Activated CD4-positive, alpha-beta memory T cell treated with anti-CD3 and anti-CD28 coated beads, Interleukin-2, amount 10 ng/mL, durations not matched to agents 7 days and 5 days (primary cell): ENCODE measurements around the gene RPN2. TPM values are rescaled to one million over a fixed set of nuclear protein-coding genes. Genes with fewer than 3 reads are reported as not detected.

ENCODE experiments used
- CTCF ChIA-PET: fragments of 350-600 bp; sonication (Branson Sonifier 250); formaldehyde crosslinking; loops from one replicate; lab custom pipeline; 2021; ENCODE audit warnings: antibody characterized with exemption, inconsistent platforms; lab: Charles Lee
- POLR2A ChIA-PET: fragments of 350-600 bp; sonication (Branson Sonifier 250); formaldehyde crosslinking; loops from one replicate; lab custom pipeline; 2021; ENCODE audit warnings: antibody characterized with exemption; lab: Charles Lee
- DNase-seq: peaks from one replicate; pipeline ENCODE4 v3.0.0-alpha.2; 2020
- H3K27ac Mint-ChIP-seq: one replicate; pipeline ENCODE4 v1.8.0; 2021; ENCODE audit warnings: mild to moderate bottlenecking, mixed read lengths
- H3K27me3 Mint-ChIP-seq: one replicate; pipeline ENCODE4 v1.8.0; 2021; ENCODE audit warnings: mixed read lengths
- H3K36me3 Mint-ChIP-seq: one replicate; pipeline ENCODE4 v1.8.0; 2021; ENCODE audit warnings: low read depth, mixed read lengths
- H3K4me1 Mint-ChIP-seq: one replicate; pipeline ENCODE4 v1.8.0; 2021; ENCODE audit warnings: mixed read lengths
- H3K4me3 Mint-ChIP-seq: one replicate; pipeline ENCODE4 v1.8.0; 2021; ENCODE audit warnings: mild to moderate bottlenecking, mixed read lengths
- H3K9me3 Mint-ChIP-seq: one replicate; pipeline ENCODE4 v1.8.0; 2021; ENCODE audit warnings: mixed read lengths
- total RNA-seq, 2 experiments: library from RNA; stranded (reverse); gene quantifications; one replicate each; pipeline ENCODE4 v1.2.3, GENCODE V29; 2021

Gene RPN2
- total RNA-seq, 2 experiments from 2014 or later, result 168 to 179 TPM

- POLR2A ChIA-PET, result interaction anchor here (0.6 kb wide), 1 partner anchor 471 kb away, joined by 3 read pairs; no protein-coding TSS in a partner anchor
- Mint-ChIP-seq H3K4me1 (peaks cover 1% of the 10 kb centered on the region), H3K36me3 (peaks cover 76% of the 10 kb centered on the region), H3K9me3 (no peaks in the 10 kb centered on the region), H3K27ac (no peak overlapping the region), H3K4me3 (no peak overlapping the region), H3K27me3 (no peaks in the 10 kb centered on the region)
- CTCF ChIA-PET, result interaction anchor here (1.0 to 1.1 kb wide), 2 partner anchors 28 to 160 kb away, joined by 3 to 4 read pairs; no protein-coding TSS in a partner anchor
- no peak for DNase-seq
Measured at GRCh38 chr20:37225146-37225545, 46.0 kb downstream of the RPN2 start.

- POLR2A ChIA-PET, result no interaction called here
- peaks cover 87% of the 10 kb centered on the region for H3K36me3 Mint-ChIP-seq
- H3K4me3 Mint-ChIP-seq, result no peak overlapping the region
- H3K27ac Mint-ChIP-seq, result no peak overlapping the region
- H3K27me3 Mint-ChIP-seq, result no peaks in the 10 kb centered on the region
- CTCF ChIA-PET, result interaction anchor here (1.4 to 1.8 kb wide), 2 partner anchors 13 to 31 kb away, joined by 3 to 4 read pairs; no protein-coding TSS in a partner anchor
- peaks cover 1% of the 10 kb centered on the region for H3K4me1 Mint-ChIP-seq
- no peak for DNase-seq
- H3K9me3 Mint-ChIP-seq, result no peaks in the 10 kb centered on the region
Measured at GRCh38 chr20:37226889-37227288, 47.8 kb downstream of the RPN2 start.

GRCh38 chr20:37228082-37228481 lies 49.0 kb downstream of the RPN2 start:
- H3K36me3 Mint-ChIP-seq, result peaks cover 88% of the 10 kb centered on the region
- H3K4me1 Mint-ChIP-seq, result no peaks in the 10 kb centered on the region
- H3K27me3 Mint-ChIP-seq, result no peaks in the 10 kb centered on the region
- ChIA-PET CTCF (interaction anchor here (1.4 to 1.8 kb wide), 2 partner anchors 14 to 32 kb away, joined by 3 to 4 read pairs; no protein-coding TSS in a partner anchor), POLR2A (no interaction called here)
- no peak overlapping the region for H3K4me3 Mint-ChIP-seq
- no peak for DNase-seq
- no peaks in the 10 kb centered on the region for H3K9me3 Mint-ChIP-seq
- no peak overlapping the region for H3K27ac Mint-ChIP-seq

GRCh38 chr20:37228656-37229055 lies 49.5 kb downstream of the RPN2 start:
- no peaks in the 10 kb centered on the region for H3K4me1 Mint-ChIP-seq
- no peak overlapping the region for H3K4me3 Mint-ChIP-seq
- POLR2A ChIA-PET, result no interaction called here
- no peak for DNase-seq
- no peaks in the 10 kb centered on the region for H3K9me3 Mint-ChIP-seq
- H3K27me3 Mint-ChIP-seq, result no peaks in the 10 kb centered on the region
- H3K36me3 Mint-ChIP-seq, result peaks cover 83% of the 10 kb centered on the region
- no peak overlapping the region for H3K27ac Mint-ChIP-seq
- CTCF ChIA-PET, result no interaction called here

GRCh38 chr20:37229357-37229756 lies 50.2 kb downstream of the RPN2 start:
- peaks cover 83% of the 10 kb centered on the region for H3K36me3 Mint-ChIP-seq
- no peaks in the 10 kb centered on the region for H3K9me3 Mint-ChIP-seq
- H3K4me1 Mint-ChIP-seq, result no peaks in the 10 kb centered on the region
- H3K4me3 Mint-ChIP-seq, result no peak overlapping the region
- no peak overlapping the region for H3K27ac Mint-ChIP-seq
- no peaks in the 10 kb centered on the region for H3K27me3 Mint-ChIP-seq
- DNase-seq, result no peak
- POLR2A ChIA-PET, result interaction anchor here (1.0 kb wide), 1 partner anchor 13 kb away, joined by 3 read pairs; no protein-coding TSS in a partner anchor
- CTCF ChIA-PET, result interaction anchor here (1.1 kb wide), 1 partner anchor 37 kb away, joined by 4 read pairs; no protein-coding TSS in a partner anchor

- H3K4me1 Mint-ChIP-seq, result no peaks in the 10 kb centered on the region
- H3K4me3 Mint-ChIP-seq, result no peak overlapping the region
- POLR2A ChIA-PET, result no interaction called here
- H3K9me3 Mint-ChIP-seq, result no peaks in the 10 kb centered on the region
- H3K27me3 Mint-ChIP-seq, result no peaks in the 10 kb centered on the region
- peaks cover 83% of the 10 kb centered on the region for H3K36me3 Mint-ChIP-seq
- CTCF ChIA-PET, result interaction anchor here (1.1 kb wide), 1 partner anchor 38 kb away, joined by 4 read pairs; no protein-coding TSS in a partner anchor
- no peak overlapping the region for H3K27ac Mint-ChIP-seq
- no peak for DNase-seq
Measured at GRCh38 chr20:37230200-37230599, 51.1 kb downstream of the RPN2 start.

GRCh38 chr20:37231947-37232630 lies 53.0 kb downstream of the RPN2 start:
- ChIA-PET POLR2A (interaction anchor here (1.2 kb wide), 1 partner anchor 9 kb away, joined by 3 read pairs; no protein-coding TSS in a partner anchor), CTCF (interaction anchor here (1.1 kb wide), 1 partner anchor 40 kb away, joined by 3 read pairs; no protein-coding TSS in a partner anchor)
- Mint-ChIP-seq H3K4me1 (no peaks in the 10 kb centered on the region), H3K36me3 (peaks cover 88% of the 10 kb centered on the region), H3K27ac (no peak overlapping the region), H3K4me3 (no peak overlapping the region), H3K9me3 (no peaks in the 10 kb centered on the region), H3K27me3 (no peaks in the 10 kb centered on the region)
- DNase-seq, result no peak

GRCh38 chr20:37233548-37234253 lies 54.6 kb downstream of the RPN2 start:
- Mint-ChIP-seq H3K27me3 (no peaks in the 10 kb centered on the region), H3K4me3 (no peak overlapping the region), H3K27ac (no peak overlapping the region), H3K36me3 (peaks cover 85% of the 10 kb centered on the region), H3K4me1 (no peaks in the 10 kb centered on the region), H3K9me3 (no peaks in the 10 kb centered on the region)
- ChIA-PET CTCF (no interaction called here), POLR2A (no interaction called here)
- DNase-seq, result no peak

GRCh38 chr20:37234254-37234581 lies 55.1 kb downstream of the RPN2 start:
- no peak for DNase-seq
- H3K36me3 Mint-ChIP-seq, result peaks cover 85% of the 10 kb centered on the region
- POLR2A ChIA-PET, result no interaction called here

GRCh38 chr20:37235065-37235464 lies 55.9 kb downstream of the RPN2 start:
- Mint-ChIP-seq H3K9me3 (no peaks in the 10 kb centered on the region), H3K27ac (no peak overlapping the region)

More at GRCh38 chr20:37234254-37234581, 55.1 kb downstream of the RPN2 start:
- CTCF ChIA-PET, result no interaction called here
- Mint-ChIP-seq H3K4me1 (no peaks in the 10 kb centered on the region), H3K4me3 (no peak overlapping the region), H3K9me3 (no peaks in the 10 kb centered on the region), H3K27ac (no peak overlapping the region), H3K27me3 (no peaks in the 10 kb centered on the region)

GRCh38 chr20:37236462-37236861 lies 57.3 kb downstream of the RPN2 start:
- Mint-ChIP-seq H3K27ac (no peak overlapping the region), H3K9me3 (no peaks in the 10 kb centered on the region), H3K27me3 (no peaks in the 10 kb centered on the region), H3K4me3 (no peak overlapping the region), H3K36me3 (peaks cover 77% of the 10 kb centered on the region), H3K4me1 (no peaks in the 10 kb centered on the region)
- CTCF ChIA-PET, result interaction anchor here (0.6 kb wide), 1 partner anchor 27 kb away, joined by 3 read pairs; no protein-coding TSS in a partner anchor
- DNase-seq, result no peak
- POLR2A ChIA-PET, result interaction anchor here (0.8 kb wide), 1 partner anchor 28 kb away, joined by 3 read pairs; no protein-coding TSS in a partner anchor

More at GRCh38 chr20:37235065-37235464, 55.9 kb downstream of the RPN2 start:
- ChIA-PET CTCF (no interaction called here), POLR2A (no interaction called here)
- Mint-ChIP-seq H3K4me1 (no peaks in the 10 kb centered on the region), H3K4me3 (no peak overlapping the region), H3K27me3 (no peaks in the 10 kb centered on the region), H3K36me3 (peaks cover 80% of the 10 kb centered on the region)
- DNase-seq, result no peak

GRCh38 chr20:37237656-37238055 lies 58.5 kb downstream of the RPN2 start:
- Mint-ChIP-seq H3K4me3 (no peak overlapping the region), H3K36me3 (peaks cover 70% of the 10 kb centered on the region), H3K27me3 (no peaks in the 10 kb centered on the region), H3K9me3 (no peaks in the 10 kb centered on the region), H3K27ac (no peak overlapping the region), H3K4me1 (no peaks in the 10 kb centered on the region)
- POLR2A ChIA-PET, result no interaction called here
- CTCF ChIA-PET, result no interaction called here
- DNase-seq, result no peak

GRCh38 chr20:37238426-37238825 lies 59.3 kb downstream of the RPN2 start:
- Mint-ChIP-seq H3K4me1 (no peaks in the 10 kb centered on the region), H3K4me3 (no peak overlapping the region), H3K27me3 (no peaks in the 10 kb centered on the region), H3K9me3 (no peaks in the 10 kb centered on the region), H3K36me3 (peaks cover 75% of the 10 kb centered on the region), H3K27ac (no peak overlapping the region)
- ChIA-PET CTCF (no interaction called here), POLR2A (no interaction called here)
- no peak for DNase-seq
